ENCODE measurements around the gene LNP1. TPM values are rescaled to one million over a fixed set of nuclear protein-coding genes. Genes with fewer than 3 reads are reported as not detected.
A peak's percentile ranks its signal among the peaks of the same experiment; 100 is the strongest.

The LNP1 gene
- total and polyA plus RNA-seq, 7 donors = 0.69 to 3.6 (median 2.9) TPM

GRCh38 chr3:100376301-100376700 lies 25.0 kb upstream of the LNP1 start:
- intact Hi-C loops (cut with DNase I) = no loop called here
- WGBS, 2 donors = 97% methylated on average over 4 of the region's 4 CpGs
- H3K27ac ChIP-seq = no peak overlapping the region
- no peaks in the 10 kb centered on the region for H3K4me1 ChIP-seq
- H3K36me3 ChIP-seq = peaks cover 8 to 82% (median 30%) of the 10 kb centered on the region in 4 donors
- no peak for DNase-seq
- H3K27me3 ChIP-seq = no peaks in the 10 kb centered on the region
- H3K4me3 ChIP-seq = no peak overlapping the region
- no peaks in the 10 kb centered on the region for H3K9me3 ChIP-seq
- TF ChIP-seq POLR2AphosphoS5 (IDR thresholded peaks at IDR 0.05) = no peak
- no peak for TF ChIP-seq CTCF (IDR thresholded peaks at IDR 0.05)
- TF ChIP-seq POLR2A (IDR thresholded peaks at IDR 0.05) = no peak
- no peak for TF ChIP-seq EP300 (IDR thresholded peaks at IDR 0.05)

- H3K27ac ChIP-seq = peak overlapping the region in 3 of 4 donors; percentile 12 to 35 (median 15)
- intact Hi-C loops (cut with DNase I) = no loop called here
Observed at GRCh38 chr3:100384733-100385525, 16.4 kb upstream of the LNP1 start.

GRCh38 chr3:100386437-100387074 lies 14.8 kb upstream of the LNP1 start:
- peaks cover 0 to 42% (median 8%) of the 10 kb centered on the region in 4 donors for H3K36me3 ChIP-seq
- H3K4me3 ChIP-seq = no peak overlapping the region
- H3K27ac ChIP-seq = peak overlapping the region in 1 of 4 donors; percentile 9
- DNase-seq = no peak
- intact Hi-C loops (cut with DNase I) = no loop called here
- no peaks in the 10 kb centered on the region for H3K9me3 ChIP-seq
- TF ChIP-seq CTCF (IDR thresholded peaks at IDR 0.05) (no peak), POLR2A (IDR thresholded peaks at IDR 0.05) (no peak), POLR2AphosphoS5 (IDR thresholded peaks at IDR 0.05) (no peak), EP300 (IDR thresholded peaks at IDR 0.05) (no peak)
- no peaks in the 10 kb centered on the region for H3K27me3 ChIP-seq
- H3K4me1 ChIP-seq = peaks cover 0 to 34% (median 31%) of the 10 kb centered on the region in 4 donors

More at GRCh38 chr3:100384733-100385525, 16.4 kb upstream of the LNP1 start:
- Histone ChIP-seq H3K27me3 (no peaks in the 10 kb centered on the region), H3K36me3 (peaks cover 0 to 58% (median 13%) of the 10 kb centered on the region in 4 donors), H3K9me3 (no peaks in the 10 kb centered on the region), H3K4me1 (peaks cover 0 to 34% (median 31%) of the 10 kb centered on the region in 4 donors), H3K4me3 (no peak overlapping the region)
- no peak for DNase-seq
- 87 to 88% methylated on average over 8 of the region's 8 CpGs for WGBS, 2 donors
- no peak for TF ChIP-seq EP300 (IDR thresholded peaks at IDR 0.05)

- Histone ChIP-seq H3K9me3 (no peaks in the 10 kb centered on the region), H3K27me3 (no peaks in the 10 kb centered on the region), H3K36me3 (peaks cover 0 to 18% (median 2%) of the 10 kb centered on the region in 4 donors), H3K4me3 (no peak overlapping the region), H3K4me1 (peaks cover 0 to 34% (median 31%) of the 10 kb centered on the region in 4 donors), H3K27ac (no peak overlapping the region)
- DNase-seq = no peak
- intact Hi-C loops (cut with DNase I) = no loop called here
- no peak for TF ChIP-seq EP300 (IDR thresholded peaks at IDR 0.05)
- no peak for TF ChIP-seq POLR2AphosphoS5 (IDR thresholded peaks at IDR 0.05)
- TF ChIP-seq CTCF (IDR thresholded peaks at IDR 0.05) = no peak
- TF ChIP-seq POLR2A (IDR thresholded peaks at IDR 0.05) = no peak
- 98 to 100% methylated on average over 1 of the region's 1 CpG for WGBS, 2 donors
Observed at GRCh38 chr3:100389025-100389424, 12.3 kb upstream of the LNP1 start.

- Histone ChIP-seq H3K27ac (no peak overlapping the region), H3K4me3 (no peak overlapping the region), H3K4me1 (peaks cover 0 to 41% (median 16%) of the 10 kb centered on the region in 4 donors), H3K9me3 (no peaks in the 10 kb centered on the region), H3K27me3 (no peaks in the 10 kb centered on the region), H3K36me3 (no peaks in the 10 kb centered on the region)
- TF ChIP-seq POLR2A (IDR thresholded peaks at IDR 0.05) (no peak), POLR2AphosphoS5 (IDR thresholded peaks at IDR 0.05) (no peak), EP300 (IDR thresholded peaks at IDR 0.05) (no peak), CTCF (IDR thresholded peaks at IDR 0.05) (no peak)
- no peak for DNase-seq
- intact Hi-C loops (cut with DNase I) = no loop called here
- 45 to 59% methylated on average over 2 of the region's 2 CpGs for WGBS, 2 donors
Observed at GRCh38 chr3:100395679-100396431, 5.5 kb upstream of the LNP1 start.
